T-cell (primary cell): Measurements from ENCODE around the gene TNFRSF21. TPM values are rescaled to one million over a fixed set of nuclear protein-coding genes. Genes with fewer than 3 reads are reported as not detected.

Experiments used
- ATAC-seq, 4 experiments: fragments of 200-7000 bp in 3 of 4; fragments of 150-1000 bp in 1 of 4; cut with Tn5 transposase; replicated peaks in 1 of 4; 1 replicate in 3 of 4; 2 replicates in 1 of 4; pipeline ENCODE4 v1.10.0; 2021; ENCODE audit warnings: moderate library complexity in 3 of 4, mild to moderate bottlenecking in 2 of 4, moderate number of reproducible peaks in 1 of 4
- CTCF ChIA-PET, 2 donors: fragments of 300-600 bp; sonication (Branson Sonifier 250); formaldehyde crosslinking; loops; one replicate each; lab custom pipeline; 2022; ENCODE audit warnings: antibody characterized with exemption in 2 of 2; lab: Charles Lee
- POLR2A ChIA-PET, 2 donors: fragments of 300-600 bp; sonication (Branson Sonifier 250); formaldehyde crosslinking; loops; one replicate each; lab custom pipeline; 2022; ENCODE audit warnings: antibody characterized with exemption in 2 of 2; lab: Charles Lee
- DNase-seq, 35 experiments: peaks; one replicate each; pipeline versions ENCODE4 v3.0.0 to v3.0.0-alpha.2; 2013 to 2023
- H3K27ac ChIP-seq: one replicate; pipeline ENCODE4 v1.5.1; 2013; ENCODE audit warnings: low read length
- H3K27me3 ChIP-seq, 2 experiments: replicated peaks in 1 of 2; 1 replicate in 1 of 2; 2 replicates in 1 of 2; pipeline versions ENCODE4 v1.6.1 to v1.7.0; 2013; ENCODE audit warnings: low read length in 1 of 2, mixed read lengths in 1 of 2; ENCODE audit not compliant: control insufficient read depth in 2 of 2, insufficient read depth in 2 of 2; ENCODE audit errors: extremely low read depth in 1 of 2
- H3K36me3 ChIP-seq, 2 donors: 1 replicate in 1 of 2; 2 replicates in 1 of 2; pipeline versions ENCODE4 v1.6.1 to v1.7.0; 2013; ENCODE audit warnings: low read length in 1 of 2; ENCODE audit not compliant: control insufficient read depth in 2 of 2, insufficient read depth in 1 of 2; ENCODE audit errors: extremely low read depth in 1 of 2
- H3K4me1 ChIP-seq, 2 experiments: 1 replicate in 1 of 2; 2 replicates in 1 of 2; pipeline versions ENCODE4 v1.6.1 to v1.7.0; 2013; ENCODE audit warnings: low read length in 2 of 2, mixed read lengths in 1 of 2; ENCODE audit not compliant: insufficient read depth in 2 of 2, control insufficient read depth in 1 of 2; ENCODE audit errors: extremely low read depth in 1 of 2
- H3K4me3 ChIP-seq, 2 donors: 1 replicate in 1 of 2; 2 replicates in 1 of 2; pipeline versions ENCODE4 v1.5.1 to v1.7.0; 2013; ENCODE audit warnings: mild to moderate bottlenecking in 2 of 2, low read length in 1 of 2, moderate library complexity in 1 of 2; ENCODE audit not compliant: control insufficient read depth in 1 of 2; ENCODE audit errors: extremely low read depth in 1 of 2
- H3K9me3 ChIP-seq: 2 replicates; pipeline ENCODE4 v1.7.0; 2013
- H3K27ac Mint-ChIP-seq, 2 donors: one replicate each; pipeline ENCODE4 v1.8.0; 2020 to 2021; ENCODE audit warnings: mild to moderate bottlenecking in 2 of 2, mixed read lengths in 2 of 2
- H3K27me3 Mint-ChIP-seq, 2 donors: one replicate each; pipeline ENCODE4 v1.8.0; 2021 to 2022; ENCODE audit warnings: mixed read lengths in 2 of 2
- H3K36me3 Mint-ChIP-seq: one replicate; pipeline ENCODE4 v1.8.0; 2021; ENCODE audit warnings: mixed read lengths
- H3K4me1 Mint-ChIP-seq, 3 donors: one replicate each; pipeline ENCODE4 v1.8.0; 2020 to 2022; ENCODE audit warnings: mixed read lengths in 3 of 3, mild to moderate bottlenecking in 1 of 3
- H3K4me3 Mint-ChIP-seq, 3 donors: one replicate each; pipeline ENCODE4 v1.8.0; 2020 to 2022; ENCODE audit warnings: mild to moderate bottlenecking in 3 of 3, mixed read lengths in 3 of 3, moderate library complexity in 3 of 3
- H3K9me3 Mint-ChIP-seq, 3 donors: one replicate each; pipeline ENCODE4 v1.8.0; 2020 to 2022; ENCODE audit warnings: mixed read lengths in 3 of 3
- WGBS: methylation state at CpG from one replicate; pipeline ENCODE4 v1.1.5; 2013; ENCODE audit warnings: missing lambda C conversion rate; ENCODE audit not compliant: insufficient coverage; 5-methylcytosine and 5-hydroxymethylcytosine counted together
- total RNA-seq, 35 experiments: library from RNA in 6 of 35; stranded (reverse) in 6 of 35; fragments of 120-200 nt in 1 of 35; gene quantifications; one replicate each; pipeline versions ENCODE4 v1.2.1 to v1.2.4 and lab custom pipeline; 2013 to 2026

Gene TNFRSF21
- total RNA-seq, 5 donors from 2014 or later (not counting 1 experiment from before 2014, with no cell fraction given): 0.09 to 0.49 (median 0.30) TPM

- Histone ChIP-seq H3K4me1 (peaks cover 0 to 14% of the 10 kb centered on the region in 2 experiments), H3K27ac (no peak overlapping the region), H3K36me3 (no peaks in the 10 kb centered on the region), H3K9me3 (no peaks in the 10 kb centered on the region), H3K27me3 (peaks cover 0 to 30% of the 10 kb centered on the region in 2 experiments), H3K4me3 (no peak overlapping the region)
- ChIA-PET POLR2A (no interaction called here), CTCF (no interaction called here)
- Mint-ChIP-seq H3K27ac (no peak overlapping the region), H3K9me3 (no peaks in the 10 kb centered on the region), H3K27me3 (peaks cover 33 to 52% of the 10 kb centered on the region in 2 donors), H3K4me3 (no peak overlapping the region), H3K36me3 (no peaks in the 10 kb centered on the region), H3K4me1 (peaks cover 10 to 12% (median 12%) of the 10 kb centered on the region in 3 donors)
- no peak for DNase-seq
- ATAC-seq: no peak
- WGBS: no CpG with 5 or more reads among the region's 2 CpGs
Measured at GRCh38 chr6:47306887-47307286, 2.8 kb downstream of the TNFRSF21 start.

- Histone ChIP-seq H3K36me3 (no peaks in the 10 kb centered on the region), H3K4me3 (no peak overlapping the region)
- no peak for ATAC-seq
Measured at GRCh38 chr6:47303861-47304260, 5.8 kb downstream of the TNFRSF21 start.

GRCh38 chr6:47303342-47303741, 6.4 kb downstream of the TNFRSF21 start:
- ATAC-seq (no peak), DNase-seq (no peak)
- no peak overlapping the region for H3K4me3 ChIP-seq
- POLR2A ChIA-PET: no interaction called here
- no peaks in the 10 kb centered on the region for H3K9me3 ChIP-seq
- H3K4me1 ChIP-seq: peaks cover 0 to under 1% of the 10 kb centered on the region in 2 experiments
- H3K27me3 ChIP-seq: peaks cover 0 to 11% of the 10 kb centered on the region in 2 experiments
- Mint-ChIP-seq H3K4me3 (no peak overlapping the region), H3K36me3 (no peaks in the 10 kb centered on the region), H3K9me3 (no peaks in the 10 kb centered on the region), H3K27ac (no peak overlapping the region), H3K27me3 (peaks cover 37 to 48% of the 10 kb centered on the region in 2 donors), H3K4me1 (peaks cover 3 to 4% (median 3%) of the 10 kb centered on the region in 3 donors)
- CTCF ChIA-PET: no interaction called here
- 86% methylated on average over 1 of the region's 1 CpG for WGBS
- H3K27ac ChIP-seq: no peak overlapping the region
- no peaks in the 10 kb centered on the region for H3K36me3 ChIP-seq

More at GRCh38 chr6:47303861-47304260, 5.8 kb downstream of the TNFRSF21 start:
- Histone ChIP-seq H3K27ac (no peak overlapping the region), H3K27me3 (peaks cover 0 to 16% of the 10 kb centered on the region in 2 experiments), H3K4me1 (peaks cover 0 to 5% of the 10 kb centered on the region in 2 experiments), H3K9me3 (no peaks in the 10 kb centered on the region)
- Mint-ChIP-seq H3K4me3 (no peak overlapping the region), H3K4me1 (peaks cover 6 to 7% (median 6%) of the 10 kb centered on the region in 3 donors), H3K9me3 (no peaks in the 10 kb centered on the region), H3K36me3 (no peaks in the 10 kb centered on the region), H3K27ac (no peak overlapping the region), H3K27me3 (peaks cover 37 to 48% of the 10 kb centered on the region in 2 donors)
- no peak for DNase-seq
- no CpG with 5 or more reads among the region's 1 CpG for WGBS
- ChIA-PET CTCF (interaction anchor here in 1 of 2 donors (0.6 kb wide), 1 partner anchor 505 kb away, joined by 3 read pairs; no protein-coding TSS in a partner anchor), POLR2A (no interaction called here)

GRCh38 chr6:47302043-47302442, 7.7 kb downstream of the TNFRSF21 start:
- H3K36me3 ChIP-seq: no peaks in the 10 kb centered on the region
- H3K27ac ChIP-seq: no peak overlapping the region
- H3K9me3 ChIP-seq: no peaks in the 10 kb centered on the region
- ATAC-seq (no peak), DNase-seq (no peak)
- Mint-ChIP-seq H3K4me3 (no peak overlapping the region), H3K36me3 (no peaks in the 10 kb centered on the region), H3K27ac (no peak overlapping the region), H3K27me3 (peaks cover 26 to 36% of the 10 kb centered on the region in 2 donors), H3K9me3 (no peaks in the 10 kb centered on the region), H3K4me1 (no peaks in the 10 kb centered on the region)
- WGBS: 64% methylated on average over 4 of the region's 6 CpGs
- H3K27me3 ChIP-seq: peaks cover 0 to 4% of the 10 kb centered on the region in 2 experiments
- H3K4me1 ChIP-seq: no peaks in the 10 kb centered on the region
- CTCF ChIA-PET: no interaction called here
- POLR2A ChIA-PET: no interaction called here
- H3K4me3 ChIP-seq: no peak overlapping the region

- ATAC-seq: no peak
- no peaks in the 10 kb centered on the region for H3K9me3 Mint-ChIP-seq
- no peaks in the 10 kb centered on the region for H3K4me1 ChIP-seq
- peaks cover 20 to 34% of the 10 kb centered on the region in 2 donors for H3K27me3 Mint-ChIP-seq
- no peak overlapping the region for H3K4me3 ChIP-seq
- H3K36me3 Mint-ChIP-seq: no peaks in the 10 kb centered on the region
- CTCF ChIA-PET: no interaction called here
- H3K4me1 Mint-ChIP-seq: no peaks in the 10 kb centered on the region
- H3K27ac Mint-ChIP-seq: no peak overlapping the region
- WGBS: 90% methylated on average over 2 of the region's 4 CpGs
- peaks cover 0 to 2% of the 10 kb centered on the region in 2 experiments for H3K27me3 ChIP-seq
- no peak overlapping the region for H3K27ac ChIP-seq
- POLR2A ChIA-PET: no interaction called here
- no peaks in the 10 kb centered on the region for H3K36me3 ChIP-seq
- no peak overlapping the region for H3K4me3 Mint-ChIP-seq
- H3K9me3 ChIP-seq: no peaks in the 10 kb centered on the region
- DNase-seq: no peak
Measured at GRCh38 chr6:47301441-47301840, 8.3 kb downstream of the TNFRSF21 start.

GRCh38 chr6:47300417-47300816, 9.3 kb downstream of the TNFRSF21 start:
- Histone ChIP-seq H3K27ac (no peak overlapping the region), H3K4me1 (no peaks in the 10 kb centered on the region), H3K4me3 (no peak overlapping the region), H3K9me3 (no peaks in the 10 kb centered on the region), H3K36me3 (no peaks in the 10 kb centered on the region), H3K27me3 (no peaks in the 10 kb centered on the region)
- Mint-ChIP-seq H3K27me3 (peaks cover 12 to 31% of the 10 kb centered on the region in 2 donors), H3K36me3 (no peaks in the 10 kb centered on the region), H3K4me1 (no peaks in the 10 kb centered on the region), H3K9me3 (no peaks in the 10 kb centered on the region), H3K27ac (no peak overlapping the region), H3K4me3 (no peak overlapping the region)
- no peak for DNase-seq
- CTCF ChIA-PET: interaction anchor here in 1 of 2 donors (0.6 kb wide), 1 partner anchor 1718 kb away, joined by 5 read pairs; no protein-coding TSS in a partner anchor
- ATAC-seq: no peak
- POLR2A ChIA-PET: no interaction called here
- WGBS: 85% methylated on average over 3 of the region's 5 CpGs
